NCI-H82 (cell line): Measurements from ENCODE around the gene ZIC5.

Experiments
- DNase-seq: peaks from one replicate; lab custom pipeline; 2025; lab: John Stamatoyannopoulos, UW

ZIC5 gene

GRCh38 chr13:99971576-99972189 is at the start of gene ZIC5:
Gene ZIC5, minus strand, starts transcription at chr13:99971767. Its CDS starts 164 bp downstream, at chr13:99971603.
- DNase-seq: peak; percentile 69

GRCh38 chr13:100019780-100020356 is 48.3 kb upstream of the ZIC5 start:
- DNase-seq: no peak

GRCh38 chr13:100014621-100015020 is 43.1 kb upstream of the ZIC5 start:
- no peak for DNase-seq

- DNase-seq: no peak
Observed at GRCh38 chr13:99998261-99998660, 26.7 kb upstream of the ZIC5 start.

GRCh38 chr13:99997702-99998214 is 26.2 kb upstream of the ZIC5 start:
- DNase-seq: no peak

- DNase-seq: no peak
Observed at GRCh38 chr13:99996381-99996973, 24.9 kb upstream of the ZIC5 start.

GRCh38 chr13:99995589-99996380 is 24.2 kb upstream of the ZIC5 start:
- DNase-seq: peak; percentile 52

GRCh38 chr13:99995104-99995588 is 23.6 kb upstream of the ZIC5 start:
- DNase-seq: no peak

- no peak for DNase-seq
Observed at GRCh38 chr13:99994638-99995020, 23.1 kb upstream of the ZIC5 start.

GRCh38 chr13:99993660-99994637 is 22.4 kb upstream of the ZIC5 start:
- DNase-seq: no peak

GRCh38 chr13:99992949-99993351 is 21.4 kb upstream of the ZIC5 start:
- DNase-seq: no peak

GRCh38 chr13:99991828-99992775 is 20.5 kb upstream of the ZIC5 start:
- no peak for DNase-seq

- no peak for DNase-seq
Observed at GRCh38 chr13:99991013-99991827, 19.7 kb upstream of the ZIC5 start.

GRCh38 chr13:99990126-99990977 is 18.8 kb upstream of the ZIC5 start:
- no peak for DNase-seq

GRCh38 chr13:99989276-99990125 is 17.9 kb upstream of the ZIC5 start:
- no peak for DNase-seq

GRCh38 chr13:99988529-99989275 is 17.1 kb upstream of the ZIC5 start:
- no peak for DNase-seq
